H1 (cell line): Measurements from ENCODE around the gene OR5D16. TPM values are rescaled to one million over a fixed set of nuclear protein-coding genes. Genes with fewer than 3 reads are reported as not detected.

Source experiments
- CHD2 ChIP-seq: IDR thresholded peaks from 2 replicates; pipeline ENCODE4 v1.6.1; 2012; ENCODE audit warnings: low read length, improper control_type of control experiment
- CTBP2 ChIP-seq: IDR thresholded peaks from 2 replicates; pipeline ENCODE4 v1.7.0; 2011; ENCODE audit warnings: borderline replicate concordance, mild to moderate bottlenecking, moderate library complexity, mixed read lengths, low read length; ENCODE audit not compliant: insufficient read depth, insufficient read length
- GTF2F1 ChIP-seq: IDR thresholded peaks from 2 replicates; pipeline ENCODE4 v1.6.1; 2012; ENCODE audit warnings: low read depth, low read length, improper control_type of control experiment, borderline replicate concordance
- SP2 ChIP-seq: IDR thresholded peaks from 2 replicates; pipeline ENCODE4 v1.6.1; 2012; ENCODE audit warnings: mild to moderate bottlenecking, low read length, inconsistent platforms
- polyA plus RNA-seq, 7 experiments: library from polyadenylated mRNA; depleted of rRNA in 3 of 7; stranded (reverse) in 5 of 7; unstranded in 2 of 7; fragments of >200 nt in 5 of 7; fragments of 200-250 nt in 2 of 7; gene quantifications; 1 replicate in 5 of 7; 2 replicates in 1 of 7; 4 replicates in 1 of 7; pipeline versions ENCODE4 v1.2.1 to v1.2.3, GENCODE V29; 2011 to 2013; ENCODE audit warnings: missing spikeins in 2 of 7, mixed read lengths in 2 of 7
- total RNA-seq: library from RNA; stranded (reverse); fragmentation: NEBNext Ultra II Directional; extraction: Animal tissue kit (Norgen Biotek cat#: 25700); gene quantifications from 2 replicates; pipeline ENCODE4 v1.2.1, GENCODE V29; 2021
- TF ChIP-seq, protein P1 (sequence below): IDR thresholded peaks from 2 replicates; pipeline ENCODE4 v1.6.1; 2012; ENCODE audit warnings: inconsistent platforms
- TF ChIP-seq, protein P2 (sequence below): IDR thresholded peaks from 2 replicates; pipeline ENCODE4 v1.6.1; 2011; ENCODE audit warnings: low read length, improper control_type of control experiment

The OR5D16 gene
- total and polyA plus RNA-seq, 2 of the 8 experiments (the other 6 are each of a cell fraction or from before 2014, with no cell fraction given): not detected

DNA sequence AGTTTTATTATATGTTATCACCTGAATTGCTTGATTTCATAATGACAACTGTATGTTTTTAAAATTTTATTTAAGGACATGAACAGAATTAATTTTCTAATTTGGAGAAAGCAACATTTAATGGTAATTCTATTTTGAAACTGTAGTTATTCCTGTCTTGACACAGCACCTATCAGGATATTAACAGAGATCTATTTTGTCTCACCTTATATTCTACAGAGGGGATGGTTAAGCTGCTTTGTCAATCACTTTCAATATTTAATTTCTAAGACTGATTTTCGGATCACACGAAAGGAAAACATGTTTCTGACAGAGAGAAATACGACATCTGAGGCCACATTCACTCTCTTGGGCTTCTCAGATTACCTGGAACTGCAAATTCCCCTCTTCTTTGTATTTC is at the start of gene OR5D16 (continued):
- TF ChIP-seq, protein P1, sequence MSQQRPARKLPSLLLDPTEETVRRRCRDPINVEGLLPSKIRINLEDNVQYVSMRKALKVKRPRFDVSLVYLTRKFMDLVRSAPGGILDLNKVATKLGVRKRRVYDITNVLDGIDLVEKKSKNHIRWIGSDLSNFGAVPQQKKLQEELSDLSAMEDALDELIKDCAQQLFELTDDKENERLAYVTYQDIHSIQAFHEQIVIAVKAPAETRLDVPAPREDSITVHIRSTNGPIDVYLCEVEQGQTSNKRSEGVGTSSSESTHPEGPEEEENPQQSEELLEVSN: no peak
- TF ChIP-seq CHD2: no peak
- TF ChIP-seq SP2: no peak
- no peak for TF ChIP-seq GTF2F1
- no peak for TF ChIP-seq CTBP2
- TF ChIP-seq, protein P2, sequence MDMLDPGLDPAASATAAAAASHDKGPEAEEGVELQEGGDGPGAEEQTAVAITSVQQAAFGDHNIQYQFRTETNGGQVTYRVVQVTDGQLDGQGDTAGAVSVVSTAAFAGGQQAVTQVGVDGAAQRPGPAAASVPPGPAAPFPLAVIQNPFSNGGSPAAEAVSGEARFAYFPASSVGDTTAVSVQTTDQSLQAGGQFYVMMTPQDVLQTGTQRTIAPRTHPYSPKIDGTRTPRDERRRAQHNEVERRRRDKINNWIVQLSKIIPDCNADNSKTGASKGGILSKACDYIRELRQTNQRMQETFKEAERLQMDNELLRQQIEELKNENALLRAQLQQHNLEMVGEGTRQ: no peak
- TF ChIP-seq, all 59 proteins: peak for 0
